Stimulated activated CD8-positive, alpha-beta memory T cell treated with anti-CD3 and anti-CD28 coated beads, Interleukin-15, amount 100 ng/mL, for 48 hours (primary cell): ENCODE data around the gene HCFC1.

Experiments
- DNase-seq, 2 donors: peaks; one replicate each; pipeline ENCODE4 v3.0.0-alpha.2; 2020; ENCODE audit warnings: low read depth in 2 of 2

Gene HCFC1

DNA sequence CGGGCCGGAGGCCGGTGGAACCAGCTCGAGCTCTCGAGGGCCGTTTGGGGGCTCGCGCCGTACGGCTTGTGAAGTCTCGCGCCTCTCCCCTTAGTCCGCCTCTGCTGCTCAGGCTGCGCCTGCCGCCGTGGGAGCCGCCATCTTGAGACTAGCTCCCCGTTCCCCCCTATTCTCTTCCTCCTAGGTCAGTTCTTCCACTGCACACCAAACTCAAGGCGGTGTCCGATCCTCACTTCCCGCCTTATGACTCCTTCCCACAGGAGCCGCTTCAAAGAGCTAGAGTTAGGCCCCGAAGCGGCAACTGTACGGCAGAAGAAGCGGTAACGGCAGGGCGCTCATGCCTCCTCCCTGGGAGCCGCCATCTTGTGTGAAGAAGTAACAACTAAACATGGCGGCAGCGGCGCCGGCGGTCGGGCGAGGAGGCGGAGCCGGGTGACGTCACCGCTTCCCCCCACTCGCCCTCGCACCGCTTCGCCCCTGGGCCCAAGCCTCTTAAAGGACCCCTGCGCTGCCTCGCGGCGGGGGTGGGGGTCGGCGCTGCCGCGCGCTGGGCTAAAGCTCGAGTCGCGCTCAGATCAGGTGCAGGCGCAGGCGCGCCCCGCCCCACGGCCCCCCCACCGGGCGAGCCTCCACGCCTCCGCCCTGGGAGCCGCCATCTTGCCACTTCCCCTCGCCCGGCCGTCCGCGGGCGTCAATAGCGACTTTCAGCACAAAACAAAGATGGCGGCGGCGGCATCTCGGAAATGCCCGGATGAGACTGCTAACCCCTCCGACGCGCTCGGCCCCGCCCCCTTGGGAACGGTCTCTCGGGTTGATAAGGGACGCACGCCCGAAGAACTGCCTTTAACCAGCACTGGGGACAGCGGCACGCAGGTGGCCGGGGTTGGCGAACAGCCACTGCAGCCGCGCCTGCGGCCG lies at the start of gene HCFC1:
Gene HCFC1 (minus strand): TSS at position 369 of the 918 bp plus-strand sequence. CDS start 978 bp downstream, outside the sequence.
- peak; percentile 79 to 89 for DNase-seq

DNA sequence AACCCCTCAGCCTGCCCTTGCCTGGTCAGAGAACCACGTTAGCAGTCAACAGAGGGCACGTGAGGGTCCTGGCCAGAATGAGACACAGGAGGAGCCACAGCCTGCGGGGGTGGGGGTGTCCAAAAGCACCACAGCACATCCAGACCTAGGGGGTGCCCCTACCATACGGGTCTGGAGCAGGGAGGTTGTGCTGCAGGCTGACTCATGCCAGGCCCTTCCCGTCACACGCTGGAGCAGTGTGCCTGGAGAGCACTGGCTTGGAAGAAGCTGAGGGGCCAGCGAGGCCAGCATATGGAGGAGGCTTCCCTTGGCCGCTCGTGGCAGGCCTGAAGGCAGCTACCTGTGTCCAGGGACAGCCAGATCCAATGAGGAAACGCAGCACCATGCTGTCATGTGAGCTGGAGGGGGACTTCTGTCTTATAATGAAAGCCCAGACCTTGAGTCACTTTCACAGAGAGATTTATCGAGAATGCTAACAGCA lies 49.6 kb upstream of the HCFC1 start:
- no peak for DNase-seq

DNA sequence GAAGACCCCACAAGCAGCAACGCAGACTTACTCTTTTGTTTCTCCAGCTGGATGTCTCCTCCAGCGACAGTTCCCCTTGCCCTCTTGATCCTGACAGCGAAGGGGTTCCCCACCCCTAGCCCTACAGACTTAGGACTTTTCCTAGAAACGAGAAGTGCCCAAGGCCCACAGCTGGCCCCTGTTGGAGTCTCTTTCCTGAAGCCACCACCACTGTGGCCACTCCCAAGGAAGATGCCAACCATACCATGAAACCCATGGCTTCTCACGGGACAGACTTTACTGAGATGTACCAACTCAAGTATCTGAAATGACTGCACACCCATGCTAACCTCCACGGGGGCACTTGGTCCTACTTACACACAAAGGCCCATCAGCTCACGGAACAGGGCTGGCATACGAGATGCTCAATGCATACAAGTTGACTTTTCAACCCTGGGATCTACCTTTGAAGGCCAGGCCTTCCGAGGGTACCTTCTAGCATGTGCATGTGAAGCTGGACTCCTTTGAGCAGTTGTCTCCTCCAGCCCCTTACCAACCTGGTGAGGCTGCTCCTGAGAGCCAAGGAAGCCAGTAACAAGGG lies 49.0 kb upstream of the HCFC1 start:
- DNase-seq, result no peak

DNA sequence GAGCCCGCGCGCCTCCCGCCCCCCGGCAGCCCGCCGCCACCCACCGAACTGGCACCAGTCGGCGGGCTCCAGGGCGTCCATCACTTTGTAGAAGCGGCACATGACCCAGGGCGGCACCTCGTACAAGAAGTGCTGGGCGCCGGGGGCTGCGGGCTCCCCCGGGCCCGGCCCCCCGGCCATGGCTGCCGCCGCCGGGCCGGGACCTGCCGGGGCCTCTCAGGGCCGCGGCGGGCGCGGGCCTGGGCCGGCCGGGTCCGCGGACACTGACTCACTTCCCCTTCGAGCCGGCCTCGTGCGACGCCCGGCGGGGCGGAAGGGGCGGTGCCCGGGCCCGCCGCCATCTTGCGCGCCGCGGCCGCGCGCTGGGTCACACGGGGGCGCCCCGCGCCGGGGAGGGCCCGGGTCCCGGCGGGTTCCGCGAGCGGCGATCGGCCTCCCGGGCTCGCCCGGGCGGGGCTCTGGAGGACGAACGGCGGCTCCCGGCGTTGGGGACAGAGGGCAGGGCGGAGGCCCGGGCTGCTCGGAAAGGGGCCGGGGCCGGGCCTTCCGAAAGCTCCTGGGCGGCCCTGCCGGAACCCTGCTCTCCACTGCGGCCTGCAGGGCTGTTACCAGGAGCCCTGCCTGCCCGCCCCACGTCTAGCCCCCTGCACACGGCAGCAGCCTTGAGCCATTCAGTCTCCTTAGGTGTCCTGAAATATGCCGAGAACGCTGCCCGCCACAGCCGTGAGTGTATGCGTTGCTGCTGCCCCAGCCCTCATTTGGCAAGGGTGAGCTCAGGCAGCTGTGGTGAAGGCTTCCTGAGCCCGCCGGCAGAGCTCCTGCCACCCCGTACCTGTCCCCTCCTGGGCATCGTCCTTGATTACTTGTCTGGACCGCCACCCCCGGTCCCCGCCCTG lies 48.3 kb upstream of the HCFC1 start, which contains the start of gene IRAK1:
Gene IRAK1 (minus strand): TSS at position 270 of the 896 bp plus-strand sequence. CDS start 90 bp downstream, at position 180.
- DNase-seq, result peak; percentile 39

DNA sequence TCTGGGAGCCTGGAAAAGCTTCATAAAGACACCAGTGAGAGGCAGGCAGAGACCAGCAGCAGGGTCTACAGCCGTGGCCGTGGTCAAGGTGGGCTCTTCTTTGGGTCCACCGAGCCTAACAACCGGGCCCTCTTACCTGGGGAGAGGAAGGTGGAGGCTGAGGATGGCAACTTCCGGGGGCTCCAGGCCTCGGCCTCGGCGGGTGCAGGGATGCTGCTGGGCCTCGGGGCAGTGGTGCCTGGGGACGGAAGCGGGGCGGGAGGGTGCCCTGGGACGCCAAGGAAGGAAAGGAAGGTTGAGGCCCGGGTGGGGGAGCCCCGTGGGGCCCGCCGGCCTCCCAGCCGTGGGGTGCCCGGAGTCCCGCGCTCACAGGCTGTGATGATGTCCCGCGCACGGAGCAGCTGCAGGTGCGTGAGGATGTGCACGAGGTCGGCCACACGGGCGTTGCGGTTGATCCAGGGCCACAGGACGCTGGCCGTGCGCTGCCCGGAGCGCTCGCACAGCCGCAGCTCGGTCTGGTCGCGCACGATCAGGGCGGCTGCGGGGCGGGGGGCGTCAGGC lies 47.5 kb upstream of the HCFC1 start:
- no peak for DNase-seq

DNA sequence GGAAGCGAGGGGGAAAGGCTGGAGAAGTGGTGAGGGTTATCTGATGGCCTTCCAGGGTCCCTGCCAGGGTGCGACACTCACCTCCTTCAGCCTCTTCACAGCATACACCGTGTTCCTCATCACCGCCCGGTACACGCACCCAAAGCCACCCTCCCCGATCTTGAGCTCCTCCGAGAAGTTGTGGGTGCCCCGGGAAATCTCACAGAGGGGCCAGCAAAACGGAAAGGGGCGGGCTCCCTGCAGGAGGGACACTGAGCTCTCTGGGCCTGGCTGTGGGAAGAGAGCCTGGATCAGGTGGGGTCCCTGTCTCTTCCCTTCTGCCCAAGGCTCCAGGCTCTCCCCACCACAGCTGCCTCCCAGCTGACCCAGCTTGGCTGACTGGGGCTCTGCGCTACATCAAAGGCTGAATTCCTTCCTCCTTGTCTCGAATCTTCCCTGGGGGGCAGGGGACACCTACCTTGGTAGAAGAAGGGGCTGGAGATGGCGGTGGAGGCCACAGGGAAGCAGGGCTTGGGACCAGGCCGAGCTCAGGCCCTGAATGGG lies 47.0 kb upstream of the HCFC1 start:
- DNase-seq, result no peak

DNA sequence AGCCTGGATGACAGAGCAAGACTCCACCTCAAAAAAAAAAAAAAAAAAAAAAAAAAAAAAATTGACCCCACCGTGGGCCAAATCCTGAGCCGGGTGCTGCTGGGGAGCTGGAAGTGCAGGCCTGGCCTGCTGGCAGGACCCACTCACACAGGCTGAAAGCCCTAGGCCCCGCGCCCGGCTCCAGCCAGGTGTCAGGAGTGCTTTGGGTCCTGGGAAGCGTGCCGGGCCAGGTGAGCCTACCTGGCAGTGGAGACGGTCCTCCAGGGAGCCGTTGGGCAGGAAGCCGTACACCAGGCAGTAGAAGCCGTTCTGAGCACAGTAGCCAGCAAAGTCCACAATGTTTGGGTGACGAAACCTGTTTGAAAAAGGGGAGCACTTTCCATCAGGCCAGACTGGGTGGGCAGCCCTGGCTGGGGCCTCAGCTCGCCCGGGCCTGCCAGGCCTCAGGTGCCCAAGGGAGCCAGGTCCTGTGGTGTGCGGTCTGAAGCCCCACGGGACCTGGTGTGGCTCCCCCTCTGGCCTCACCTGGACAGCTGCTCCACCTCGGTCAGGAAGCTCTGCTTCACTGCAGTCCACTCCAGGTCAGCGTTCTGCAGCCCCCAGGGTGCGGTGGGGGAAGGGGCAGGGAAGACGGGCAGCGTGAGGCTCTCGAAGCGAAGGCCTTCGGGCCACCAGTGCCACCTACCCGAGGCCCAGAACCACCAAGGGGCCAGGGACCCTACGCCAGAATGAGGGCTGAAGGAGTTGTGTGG lies 46.3 kb upstream of the HCFC1 start:
- DNase-seq, result no peak

DNA sequence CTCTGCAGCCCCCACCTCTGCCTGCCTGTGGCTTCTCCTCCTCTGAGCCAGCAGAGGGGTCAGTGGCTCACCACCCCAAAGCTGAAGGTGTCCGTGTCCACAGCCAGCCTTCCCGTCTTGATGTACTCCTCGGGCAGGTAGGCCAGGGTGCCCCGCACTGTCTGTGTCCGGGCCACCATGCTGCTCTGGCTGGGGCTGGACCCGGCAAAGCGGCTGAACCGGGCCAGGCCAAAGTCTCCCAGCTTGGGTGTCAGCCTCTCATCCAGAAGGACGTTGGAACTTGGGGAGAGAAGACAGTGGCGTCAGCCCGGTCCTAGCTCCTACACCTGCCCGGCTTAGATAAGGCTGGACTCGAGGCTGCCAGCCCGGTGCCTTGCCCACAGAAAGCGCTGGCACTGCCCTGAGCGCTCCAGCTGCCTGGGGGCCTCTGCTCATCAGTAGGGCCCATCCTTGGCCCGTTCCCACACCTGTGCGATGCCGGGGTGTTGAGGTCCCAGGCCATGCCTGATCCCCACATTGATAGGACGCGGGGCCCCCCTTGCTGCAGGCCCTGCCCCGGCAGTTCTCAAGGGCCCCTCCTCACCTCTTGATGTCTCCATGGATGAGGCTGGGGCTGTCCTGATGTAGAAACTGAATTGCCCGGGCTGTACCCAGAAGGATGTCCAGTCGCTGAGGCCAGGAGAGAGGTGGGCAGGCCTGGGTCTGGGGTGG lies 44.9 kb upstream of the HCFC1 start:
- no peak for DNase-seq

DNA sequence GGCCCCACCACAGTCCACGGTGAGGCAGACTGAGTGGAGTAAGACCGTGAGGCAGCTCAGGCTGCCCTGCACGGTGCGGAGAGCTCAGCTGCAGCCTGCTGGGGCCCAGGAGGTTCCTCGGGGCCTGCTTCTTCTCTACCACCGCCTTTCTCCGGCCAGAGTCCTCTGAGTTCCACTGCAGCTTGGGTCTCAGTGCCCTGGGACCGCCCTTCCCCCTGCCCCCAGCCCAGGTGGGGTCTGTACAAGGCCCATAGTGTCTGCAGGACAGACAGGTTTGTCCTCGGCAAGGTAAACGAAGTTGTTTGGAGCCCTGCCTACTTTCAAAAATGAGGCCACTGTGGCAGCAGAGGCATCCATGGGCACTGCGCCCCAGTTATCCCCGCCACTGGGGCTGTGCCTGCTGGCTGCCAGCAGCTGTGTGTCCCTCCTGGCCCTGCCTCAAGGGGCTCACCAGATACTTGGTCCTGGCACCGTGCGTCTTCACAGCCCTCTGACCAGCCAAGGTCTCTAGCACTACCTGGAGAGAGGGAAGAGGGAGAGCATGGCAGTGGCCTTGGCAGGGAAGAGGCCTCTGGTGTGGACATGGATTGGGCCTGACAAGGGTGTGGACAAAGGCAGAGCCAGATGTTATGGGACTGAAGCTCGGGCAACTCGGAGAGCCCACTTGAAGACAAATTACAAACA lies 44.1 kb upstream of the HCFC1 start:
- DNase-seq, result no peak

DNA sequence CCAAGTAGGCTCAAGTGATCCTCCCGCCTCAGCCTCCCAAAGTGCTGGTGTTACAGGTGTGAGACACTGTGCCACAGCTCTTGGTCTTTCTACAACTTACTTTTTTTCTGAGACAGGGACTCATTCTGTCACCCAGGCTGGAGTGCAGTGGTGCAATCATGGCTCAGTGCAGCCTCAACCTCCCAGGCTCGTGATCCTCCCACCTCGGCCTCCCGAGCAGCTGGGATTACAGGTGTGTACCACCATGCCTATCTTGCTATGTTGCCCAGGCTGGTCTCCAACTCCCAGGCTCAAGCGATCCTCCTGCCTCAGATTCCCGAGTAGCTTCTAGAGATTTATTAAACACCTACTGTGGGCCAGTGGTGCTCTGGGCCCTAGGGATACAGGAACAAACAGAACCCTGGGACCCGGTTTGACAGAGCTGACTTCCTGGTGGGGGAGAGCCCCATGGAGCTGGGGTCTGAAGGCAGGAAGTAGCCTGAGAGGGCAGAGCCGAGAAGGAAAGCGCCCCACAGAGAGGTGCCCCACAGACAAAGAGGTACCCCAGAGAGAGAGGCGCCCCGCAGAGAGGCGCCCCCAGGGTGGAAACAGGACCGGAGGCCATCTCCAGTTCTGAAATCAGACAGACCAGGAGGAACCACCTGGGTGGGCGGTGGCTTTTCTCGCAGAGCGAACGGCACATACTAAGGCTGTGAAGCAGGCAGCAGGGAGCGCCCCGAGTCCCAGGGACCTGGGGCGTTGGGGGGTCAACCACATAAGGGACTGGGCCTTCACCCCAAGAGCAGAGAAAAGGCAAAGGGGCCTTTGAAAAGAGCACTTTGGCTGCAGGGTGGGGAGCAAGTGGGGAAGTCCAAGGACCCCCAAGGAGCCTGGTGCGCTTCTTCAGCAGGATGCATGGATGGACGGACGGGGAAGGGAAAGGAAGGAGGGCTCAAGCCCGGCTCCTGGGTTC lies 43.1 kb upstream of the HCFC1 start:
- no peak for DNase-seq

DNA sequence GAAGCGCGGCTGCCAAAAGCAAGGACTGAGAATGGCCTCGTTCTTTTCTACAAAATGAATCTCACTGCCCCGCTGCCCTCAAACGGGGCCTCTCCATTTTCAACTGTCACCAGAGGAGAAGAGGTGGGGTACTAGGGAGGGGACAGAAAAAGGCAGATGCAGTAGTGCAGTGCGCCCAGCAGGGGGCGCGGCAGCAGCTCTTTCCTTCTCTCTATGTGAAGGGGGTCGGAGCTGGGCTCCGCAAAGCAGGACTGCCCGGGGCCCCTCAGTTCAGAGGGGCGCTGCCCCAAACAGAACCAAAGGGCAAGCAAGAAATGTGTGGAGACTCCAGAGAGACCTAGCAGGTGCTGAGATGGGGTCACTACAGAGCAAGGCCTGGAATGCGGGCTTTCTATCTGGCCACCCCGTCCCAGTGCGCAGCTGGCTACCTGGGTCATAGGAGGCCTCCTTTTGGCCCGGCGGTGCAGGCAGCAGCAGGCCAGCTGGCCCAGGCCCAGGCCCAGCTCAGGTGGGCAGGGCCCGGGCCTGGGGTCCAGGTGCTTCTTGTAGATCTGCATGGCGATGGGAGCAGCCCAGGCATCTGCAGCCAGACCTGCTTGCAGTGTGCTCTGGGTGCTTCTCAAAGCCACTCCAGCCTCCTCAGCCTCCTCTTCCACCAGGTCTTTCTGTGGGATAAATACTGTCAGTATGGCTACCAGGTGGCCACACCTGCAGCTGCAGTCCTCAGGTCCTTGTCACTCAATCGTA lies 42.2 kb upstream of the HCFC1 start:
- DNase-seq, result no peak

DNA sequence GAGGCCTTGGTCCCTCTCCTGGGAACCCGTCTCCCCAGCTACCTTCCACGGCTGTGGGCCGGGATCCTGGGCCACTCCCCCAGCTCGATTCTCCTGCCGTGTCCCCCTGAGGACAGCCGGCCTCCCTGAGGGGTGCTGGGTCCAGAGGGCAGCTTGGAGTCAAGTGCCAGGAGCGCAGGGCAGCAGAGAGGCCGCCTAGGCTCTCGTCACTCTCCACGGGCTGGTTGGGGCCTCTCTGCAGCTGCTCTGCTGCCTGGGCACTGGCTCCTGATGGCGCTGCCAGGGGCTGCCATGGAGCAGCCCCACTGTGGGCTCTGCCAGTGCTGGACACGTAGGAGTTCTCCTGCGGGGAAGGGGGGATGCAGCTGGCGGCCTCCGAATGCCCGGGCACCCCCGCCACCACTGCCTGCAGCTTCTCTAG lies 41.4 kb upstream of the HCFC1 start:
- DNase-seq, result no peak

DNA sequence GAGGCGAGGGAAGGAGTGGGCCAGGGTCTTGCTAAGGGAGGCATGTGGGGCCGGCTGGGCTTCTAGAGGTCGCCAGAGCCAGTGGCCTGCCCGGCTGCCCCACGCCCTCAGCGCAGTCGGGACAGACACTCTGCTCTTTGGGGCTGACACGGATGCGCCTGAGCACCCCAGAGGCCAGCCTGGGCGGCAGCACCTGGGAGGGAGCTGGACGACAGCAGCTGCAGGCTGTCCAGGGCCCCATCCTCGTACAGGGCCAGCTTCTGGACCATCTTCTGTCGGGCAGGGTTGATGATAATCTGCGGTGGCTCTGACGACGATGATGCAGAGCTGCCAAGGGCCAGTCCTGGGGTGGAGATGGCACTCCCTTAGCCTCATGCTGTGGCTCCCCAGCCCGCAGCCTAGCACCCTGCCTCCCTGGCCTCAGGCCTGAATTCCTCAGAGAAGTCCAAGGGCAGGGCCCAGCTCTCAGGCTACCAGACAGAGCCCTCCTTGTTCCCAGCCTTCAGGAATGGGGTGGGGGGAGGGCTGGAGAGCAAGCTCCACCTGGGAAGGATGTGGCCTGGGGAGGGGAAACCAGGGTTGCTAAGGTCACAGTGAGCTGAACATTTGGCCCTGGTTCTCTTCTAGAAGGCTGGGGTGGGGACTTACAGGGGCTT lies 40.8 kb upstream of the HCFC1 start:
- no peak for DNase-seq

DNA sequence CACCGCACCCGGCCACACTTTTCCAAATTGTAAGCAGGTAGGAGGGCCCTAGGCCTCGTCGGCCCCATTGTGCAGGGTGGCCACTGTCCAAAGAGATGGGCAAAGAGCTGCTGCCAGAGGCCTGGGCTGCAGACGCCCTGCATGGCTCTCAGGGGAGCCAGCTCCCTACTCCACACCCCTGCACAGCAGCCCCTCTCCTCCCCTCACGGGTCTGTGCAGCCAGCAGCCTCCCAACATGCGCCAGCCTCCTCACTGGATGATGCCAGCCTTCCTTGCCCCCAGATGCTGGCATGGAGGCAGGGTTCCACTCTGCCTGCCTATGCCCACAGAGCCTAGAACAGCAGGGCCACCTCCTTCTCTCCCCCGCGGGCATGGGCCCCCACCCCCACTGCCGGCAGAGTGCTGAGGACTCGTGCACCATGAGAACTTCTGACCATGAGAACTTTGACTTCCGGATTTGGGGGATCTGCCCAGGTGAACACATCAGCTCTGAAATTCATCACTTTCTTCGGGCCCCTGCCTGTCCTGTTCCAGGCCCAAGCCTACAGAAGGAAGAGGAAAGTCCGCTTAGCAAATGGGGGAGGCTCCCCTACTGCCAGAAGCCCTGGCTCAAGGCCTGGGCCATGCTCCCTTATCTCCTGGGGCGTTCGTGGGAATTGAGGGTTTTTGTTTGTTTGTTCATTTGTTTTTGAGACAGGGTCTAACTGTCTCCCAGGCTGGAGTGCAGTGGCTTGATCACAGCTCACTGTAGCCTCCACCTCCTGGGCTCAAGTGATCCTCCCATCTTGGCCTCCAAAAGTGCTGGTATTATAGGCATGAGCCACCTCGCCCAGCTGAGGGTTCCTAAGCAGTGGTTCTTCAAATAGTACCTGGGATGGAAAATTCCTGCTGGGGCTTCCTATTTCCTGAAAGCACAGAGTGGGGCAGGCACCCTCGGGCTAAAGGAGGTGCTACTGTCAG lies 40.0 kb upstream of the HCFC1 start:
- no peak for DNase-seq

DNA sequence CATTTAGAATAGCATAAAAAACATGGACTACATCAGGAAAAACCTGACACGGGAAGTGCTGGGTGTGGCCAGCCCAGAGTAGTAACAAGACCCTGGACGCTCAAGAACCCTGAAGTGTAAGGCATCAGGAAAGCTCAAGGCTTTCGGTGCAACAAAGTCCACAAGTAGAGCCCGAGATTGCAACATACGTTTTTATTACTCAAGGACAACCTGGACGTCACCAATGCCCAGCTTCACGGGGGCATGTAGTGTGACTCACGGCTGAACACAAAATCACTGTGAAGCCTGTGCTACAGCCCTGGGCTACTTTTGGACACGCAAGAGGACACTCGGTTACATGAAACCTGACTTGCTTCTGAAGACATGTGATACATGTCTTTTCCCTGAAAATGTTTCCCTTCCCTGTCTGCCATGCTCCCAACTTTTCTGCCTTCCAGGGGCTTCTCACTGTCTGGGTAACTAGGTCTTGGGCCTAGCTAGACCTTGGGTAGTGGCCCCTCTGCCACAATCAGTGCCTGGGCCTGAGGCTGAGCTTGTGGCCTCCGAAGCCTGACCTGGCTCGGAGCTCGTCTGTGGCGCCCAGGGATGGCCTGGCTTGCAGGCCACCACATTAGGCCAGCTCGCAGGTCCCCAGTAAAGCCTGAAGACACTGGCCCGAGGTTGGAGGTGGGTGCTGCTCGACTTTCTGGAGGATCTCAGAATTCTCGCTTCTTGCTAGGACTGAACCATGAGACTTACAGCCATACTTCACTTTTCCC lies 38.9 kb upstream of the HCFC1 start:
- no peak for DNase-seq
